ENCODE measurements around the gene TIGD3. TPM values are rescaled to one million over a fixed set of nuclear protein-coding genes. Genes with fewer than 3 reads are reported as not detected.
A peak's percentile ranks its signal among the peaks of the same experiment; 100 is the strongest.

TIGD3 gene
- total and polyA plus RNA-seq, 7 experiments from 2014 or later: 0.39 to 2.0 (median 1.1) TPM

DNA sequence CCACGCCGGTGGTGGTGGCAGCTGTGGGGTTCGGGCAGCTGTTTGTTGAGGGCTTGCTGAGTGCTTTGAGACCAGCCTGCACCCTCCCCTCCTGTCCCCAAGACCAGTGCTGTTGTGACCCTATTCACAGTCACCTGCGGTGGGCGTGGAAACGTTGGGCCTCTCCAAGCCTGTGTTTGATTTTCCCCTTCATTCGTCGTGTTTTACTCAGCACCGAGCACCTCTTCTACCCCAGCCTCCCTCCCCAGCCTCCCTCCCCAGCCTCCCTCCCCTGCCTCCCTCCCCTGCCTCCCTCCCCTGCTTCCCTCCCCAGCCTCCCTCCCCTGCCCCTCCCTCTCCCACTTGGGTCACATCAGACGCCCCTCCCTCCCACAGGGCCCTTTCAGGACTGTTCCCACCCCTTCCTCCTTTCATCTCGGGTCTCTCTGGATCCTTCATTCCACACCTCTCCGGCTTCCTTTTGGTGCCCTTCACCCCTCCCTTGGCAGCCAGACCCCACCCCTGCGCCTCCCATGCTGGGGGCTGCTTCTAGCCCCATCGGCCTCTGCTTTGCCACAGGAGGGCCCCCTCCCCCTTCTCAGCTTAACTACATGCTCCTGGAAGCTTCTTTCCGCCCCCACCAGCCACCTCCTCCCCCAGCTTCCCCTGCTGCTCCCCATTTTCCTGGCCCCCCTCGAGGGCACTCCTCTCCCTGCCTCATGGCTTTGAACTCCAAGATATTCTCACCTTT lies 46.7 kb downstream of the TIGD3 start:
- no peak overlapping the region for H3K27ac ChIP-seq (ENCODE audit: low read depth, low read length)
- Mint-ChIP-seq H3K4me3 (no peak overlapping the region), H3K27ac (peak overlapping the region in 1 of 9 donors; percentile 43), H3K9me3 (peaks cover 0 to 2% (median 0%) of the 10 kb centered on the region in 11 donors), H3K4me1 (peaks cover 4 to 12% (median 10%) of the 10 kb centered on the region in 7 donors), H3K27me3 (no peaks in the 10 kb centered on the region), H3K36me3 (peaks cover 0 to 26% (median 4%) of the 10 kb centered on the region in 5 donors)
- POLR2A ChIA-PET: interaction anchor here (0.7 to 0.8 kb wide), 2 partner anchors 11 to 232 kb away, joined by 3 to 4 read pairs; no protein-coding TSS in a partner anchor
- no peaks in the 10 kb centered on the region for H3K27me3 ChIP-seq (ENCODE audit: control insufficient read depth in 2 of 2, insufficient read depth in 2 of 2, low read length in 2 of 2)
- H3K4me1 ChIP-seq (ENCODE audit: control insufficient read depth in 2 of 2, insufficient read depth in 2 of 2, low read length in 2 of 2): peaks cover 3 to 7% of the 10 kb centered on the region in 2 donors
- H3K4me3 ChIP-seq (ENCODE audit: low read length): no peak overlapping the region
- no peaks in the 10 kb centered on the region for H3K9me3 ChIP-seq (ENCODE audit: control insufficient read depth in 2 of 3, low read length in 3 of 3)
- DNase-seq: no peak
- ATAC-seq: no peak
- intact Hi-C loops (cut with micrococcal nuclease): no loop called here
- CTCF ChIA-PET: no interaction called here
- peaks cover 0 to 83% (median 5%) of the 10 kb centered on the region in 3 experiments for H3K36me3 ChIP-seq (ENCODE audit: control insufficient read depth in 2 of 3, insufficient read depth in 3 of 3, low read length in 3 of 3)

DNA sequence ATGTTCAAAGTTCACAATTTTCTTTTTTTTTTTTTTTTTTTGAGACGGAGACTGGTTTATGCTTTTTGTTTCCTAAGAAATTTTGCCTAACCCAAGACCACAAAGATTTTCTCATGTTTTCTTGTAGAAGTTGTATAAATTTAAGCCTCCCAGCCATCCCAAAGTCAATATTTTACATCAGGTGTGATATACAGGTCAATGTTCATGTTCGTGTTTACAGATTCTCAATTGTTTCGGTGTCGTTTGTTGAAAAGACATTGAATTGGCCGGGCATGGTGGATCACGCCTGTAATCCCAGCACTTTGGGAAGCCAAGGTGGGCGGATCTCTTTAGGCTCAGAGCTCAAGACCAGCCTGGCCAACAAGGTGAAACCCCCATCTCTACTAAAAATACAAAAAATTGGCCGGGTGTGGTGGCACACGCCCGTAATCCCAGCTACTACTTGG lies 47.3 kb downstream of the TIGD3 start:
- peaks cover 0 to 77% (median 5%) of the 10 kb centered on the region in 3 experiments for H3K36me3 ChIP-seq (ENCODE audit: control insufficient read depth in 2 of 3, insufficient read depth in 3 of 3, low read length in 3 of 3)
- Mint-ChIP-seq H3K36me3 (peaks cover 0 to 26% (median 4%) of the 10 kb centered on the region in 5 donors), H3K27me3 (no peaks in the 10 kb centered on the region), H3K4me3 (no peak overlapping the region), H3K9me3 (peaks cover 0 to 2% (median 0%) of the 10 kb centered on the region in 11 donors), H3K27ac (peak overlapping the region in 2 of 9 donors; percentile 4 to 43), H3K4me1 (peaks cover 4 to 12% (median 10%) of the 10 kb centered on the region in 7 donors)
- H3K9me3 ChIP-seq (ENCODE audit: control insufficient read depth in 2 of 3, low read length in 3 of 3): no peaks in the 10 kb centered on the region
- peaks cover 3 to 7% of the 10 kb centered on the region in 2 donors for H3K4me1 ChIP-seq (ENCODE audit: control insufficient read depth in 2 of 2, insufficient read depth in 2 of 2, low read length in 2 of 2)
- intact Hi-C loops (cut with micrococcal nuclease): no loop called here
- H3K27me3 ChIP-seq (ENCODE audit: control insufficient read depth in 2 of 2, insufficient read depth in 2 of 2, low read length in 2 of 2): no peaks in the 10 kb centered on the region
- POLR2A ChIA-PET: interaction anchor here (0.7 kb wide), 1 partner anchor 231 kb away, joined by 4 read pairs; no protein-coding TSS in a partner anchor
- no peak for DNase-seq
- no peak for ATAC-seq
- no peak overlapping the region for H3K27ac ChIP-seq (ENCODE audit: low read depth, low read length)
- no peak overlapping the region for H3K4me3 ChIP-seq (ENCODE audit: low read length)
- CTCF ChIA-PET: interaction anchor here (1.2 kb wide), 1 partner anchor 15 kb away, joined by 3 read pairs; no protein-coding TSS in a partner anchor

DNA sequence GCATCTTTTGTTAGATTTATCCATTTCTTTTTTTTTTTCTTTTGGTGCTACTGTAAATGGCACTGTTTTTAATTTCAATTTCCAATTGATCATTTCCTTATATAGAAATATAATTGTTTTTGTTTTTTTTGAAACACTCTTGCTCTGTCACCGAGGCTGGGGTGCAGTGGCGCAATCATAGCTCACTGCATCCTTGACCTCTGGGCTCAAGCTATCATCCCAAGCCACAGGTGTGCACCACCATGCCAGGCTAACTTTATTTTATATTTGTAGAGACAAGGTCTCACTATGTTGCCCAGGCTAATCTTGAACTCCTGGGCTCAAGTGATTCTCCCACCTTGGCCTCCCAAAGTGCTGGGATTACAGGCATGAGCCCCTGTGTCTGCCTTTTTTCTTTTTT lies 48.2 kb downstream of the TIGD3 start:
- intact Hi-C loops (cut with micrococcal nuclease): no loop called here
- H3K4me3 ChIP-seq (ENCODE audit: low read length): no peak overlapping the region
- H3K27me3 ChIP-seq (ENCODE audit: control insufficient read depth in 2 of 2, insufficient read depth in 2 of 2, low read length in 2 of 2): no peaks in the 10 kb centered on the region
- ChIA-PET CTCF (interaction anchor here (0.7 to 1.2 kb wide), 2 partner anchors 14 to 199 kb away, joined by 3 to 4 read pairs; no protein-coding TSS in a partner anchor), POLR2A (interaction anchor here (0.6 to 2.1 kb wide), 6 partner anchors 11 to 185 kb away, joined by 3 to 9 read pairs (median 4); partner anchors contain the start of gene FRMD8)
- Mint-ChIP-seq H3K4me3 (no peak overlapping the region), H3K27me3 (no peaks in the 10 kb centered on the region), H3K9me3 (no peaks in the 10 kb centered on the region), H3K27ac (peak overlapping the region in 3 of 9 donors; percentile 38 to 62 (median 39)), H3K4me1 (peaks cover 4 to 12% (median 7%) of the 10 kb centered on the region in 7 donors), H3K36me3 (peaks cover 0 to 20% (median 0%) of the 10 kb centered on the region in 5 donors)
- H3K36me3 ChIP-seq (ENCODE audit: control insufficient read depth in 2 of 3, insufficient read depth in 3 of 3, low read length in 3 of 3): peaks cover 0 to 68% (median 0%) of the 10 kb centered on the region in 3 experiments
- ATAC-seq (no peak), DNase-seq (no peak)
- no peak overlapping the region for H3K27ac ChIP-seq (ENCODE audit: low read depth, low read length)
- H3K9me3 ChIP-seq (ENCODE audit: control insufficient read depth in 2 of 3, low read length in 3 of 3): no peaks in the 10 kb centered on the region
- peaks cover 3 to 7% of the 10 kb centered on the region in 2 donors for H3K4me1 ChIP-seq (ENCODE audit: control insufficient read depth in 2 of 2, insufficient read depth in 2 of 2, low read length in 2 of 2)

DNA sequence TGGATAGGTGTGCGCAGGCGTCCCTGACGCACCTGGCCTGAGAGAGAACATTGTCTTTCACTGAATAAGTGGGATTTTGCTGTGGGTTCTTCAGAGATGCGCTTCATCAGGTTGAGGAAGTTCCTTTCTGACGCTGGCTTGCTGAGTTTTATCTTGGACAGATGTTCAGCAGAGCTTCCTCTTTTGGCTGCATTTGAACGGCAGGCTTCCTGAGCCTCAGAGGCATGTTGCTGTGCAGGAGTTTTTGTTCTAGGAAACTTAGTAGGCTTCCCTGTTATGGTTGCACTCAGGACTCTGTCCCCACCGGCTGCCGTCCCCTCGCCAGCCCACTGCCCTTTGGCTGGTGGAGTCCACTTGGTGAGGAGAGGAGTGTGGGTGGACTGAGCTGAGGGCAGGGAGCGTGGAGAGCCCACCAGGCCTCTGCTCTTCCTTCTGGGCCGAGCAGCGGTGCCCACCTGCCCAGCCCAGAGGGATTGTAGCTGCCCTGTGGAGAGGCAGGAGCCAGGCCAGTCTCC lies 49.1 kb downstream of the TIGD3 start:
- H3K4me3 ChIP-seq (ENCODE audit: low read length): no peak overlapping the region
- CTCF ChIA-PET: interaction anchor here (1.0 kb wide), 1 partner anchor 12 kb away, joined by 3 read pairs; no protein-coding TSS in a partner anchor
- POLR2A ChIA-PET: interaction anchor here (0.7 to 2.1 kb wide), 3 partner anchors 14 to 99 kb away, joined by 3 to 9 read pairs (median 3); partner anchors contain the start of gene FRMD8
- Mint-ChIP-seq H3K36me3 (peaks cover 0 to 19% (median 0%) of the 10 kb centered on the region in 5 donors), H3K4me1 (peaks cover 4 to 12% (median 7%) of the 10 kb centered on the region in 7 donors), H3K4me3 (no peak overlapping the region), H3K27ac (peak overlapping the region in 8 of 9 donors; percentile 31 to 87 (median 64)), H3K9me3 (no peaks in the 10 kb centered on the region), H3K27me3 (no peaks in the 10 kb centered on the region)
- peaks cover 3 to 7% of the 10 kb centered on the region in 2 donors for H3K4me1 ChIP-seq (ENCODE audit: control insufficient read depth in 2 of 2, insufficient read depth in 2 of 2, low read length in 2 of 2)
- no peak overlapping the region for H3K27ac ChIP-seq (ENCODE audit: low read depth, low read length)
- peaks cover 0 to 65% (median 6%) of the 10 kb centered on the region in 3 experiments for H3K36me3 ChIP-seq (ENCODE audit: control insufficient read depth in 2 of 3, insufficient read depth in 3 of 3, low read length in 3 of 3)
- peak; percentile 70 for ATAC-seq
- no peaks in the 10 kb centered on the region for H3K9me3 ChIP-seq (ENCODE audit: control insufficient read depth in 2 of 3, low read length in 3 of 3)
- intact Hi-C loops (cut with micrococcal nuclease): no loop called here
- DNase-seq: no peak
- H3K27me3 ChIP-seq (ENCODE audit: control insufficient read depth in 2 of 2, insufficient read depth in 2 of 2, low read length in 2 of 2): no peaks in the 10 kb centered on the region

DNA sequence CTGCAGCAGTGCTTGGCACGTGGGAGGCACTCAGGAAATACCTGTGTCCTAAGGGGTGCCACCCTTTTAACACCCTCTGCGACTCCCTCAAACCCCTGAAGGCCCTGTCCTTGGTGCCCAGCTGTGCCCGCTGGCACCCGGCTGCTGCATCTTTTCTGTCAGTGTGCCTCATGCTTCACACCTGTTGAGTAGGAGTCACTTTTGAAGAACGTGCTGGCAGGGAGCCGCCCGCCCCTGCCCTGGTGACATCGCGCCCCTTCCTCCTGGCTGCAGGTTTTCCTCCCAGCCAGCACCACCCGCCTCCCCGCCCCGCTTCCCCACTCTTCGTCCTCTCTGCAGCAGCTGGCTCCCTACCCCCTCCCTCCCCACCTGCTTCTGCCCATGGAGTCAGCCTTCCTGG lies 49.7 kb downstream of the TIGD3 start:
- no peak for ATAC-seq
- Histone ChIP-seq H3K27ac (ENCODE audit: low read depth, low read length) (no peak overlapping the region), H3K4me1 (ENCODE audit: control insufficient read depth in 2 of 2, insufficient read depth in 2 of 2, low read length in 2 of 2) (peaks cover 3 to 7% of the 10 kb centered on the region in 2 donors)

DNA sequence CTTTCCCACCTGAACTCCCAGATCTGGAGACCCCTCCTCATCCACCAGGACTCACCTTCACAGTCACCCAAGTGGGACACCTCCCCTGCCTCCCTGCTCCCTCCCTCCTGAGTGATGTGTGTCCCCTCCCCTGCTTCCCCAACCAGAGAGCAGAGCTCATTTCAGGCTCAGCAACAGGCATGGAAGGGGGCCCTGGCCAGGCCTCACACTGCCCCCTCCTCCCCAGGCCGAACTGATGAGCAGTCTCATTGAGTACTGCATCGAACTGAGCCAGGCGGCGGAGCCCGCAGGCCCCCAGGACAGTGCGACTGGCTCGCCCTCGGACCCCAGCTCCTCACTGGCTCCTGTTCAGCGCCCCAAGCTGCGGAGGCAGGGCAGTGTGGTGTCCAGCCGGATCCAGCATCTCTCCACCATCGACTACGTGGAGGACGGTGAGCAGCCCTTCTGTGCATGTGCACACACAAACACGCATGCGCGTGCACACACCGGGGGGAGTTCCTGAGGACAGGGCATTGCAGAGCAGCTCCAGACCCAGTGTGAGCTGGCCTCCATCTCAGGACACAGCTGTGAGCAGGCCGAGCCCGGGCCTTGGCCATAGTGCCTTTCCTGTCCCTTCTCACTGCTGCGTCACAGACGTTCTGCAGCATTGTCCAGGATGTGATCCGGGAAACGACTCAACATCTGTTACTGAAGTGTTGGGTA lies 50.2 kb downstream of the TIGD3 start:
- no peak overlapping the region for H3K4me3 ChIP-seq (ENCODE audit: low read length)
- H3K27ac ChIP-seq (ENCODE audit: low read depth, low read length): no peak overlapping the region
- CTCF ChIA-PET: interaction anchor here (1.0 to 1.4 kb wide), 2 partner anchors 11 kb away, joined by 3 read pairs; no protein-coding TSS in a partner anchor
- peaks cover 0 to 68% (median 8%) of the 10 kb centered on the region in 3 experiments for H3K36me3 ChIP-seq (ENCODE audit: control insufficient read depth in 2 of 3, insufficient read depth in 3 of 3, low read length in 3 of 3)
- no peaks in the 10 kb centered on the region for H3K9me3 Mint-ChIP-seq
- no peaks in the 10 kb centered on the region for H3K9me3 ChIP-seq (ENCODE audit: control insufficient read depth in 2 of 3, low read length in 3 of 3)
- H3K27ac Mint-ChIP-seq: no peak overlapping the region
- H3K27me3 Mint-ChIP-seq: no peaks in the 10 kb centered on the region
- intact Hi-C loops (cut with micrococcal nuclease): no loop called here
- H3K27me3 ChIP-seq (ENCODE audit: control insufficient read depth in 2 of 2, insufficient read depth in 2 of 2, low read length in 2 of 2): no peaks in the 10 kb centered on the region
- peaks cover 3 to 7% of the 10 kb centered on the region in 2 donors for H3K4me1 ChIP-seq (ENCODE audit: control insufficient read depth in 2 of 2, insufficient read depth in 2 of 2, low read length in 2 of 2)
- ATAC-seq (no peak), DNase-seq (no peak)
- peaks cover 0 to 19% (median 0%) of the 10 kb centered on the region in 5 donors for H3K36me3 Mint-ChIP-seq
- POLR2A ChIA-PET: interaction anchor here (0.7 to 1.8 kb wide), 4 partner anchors 11 to 97 kb away, joined by 3 to 5 read pairs (median 4); partner anchors contain the start of gene MALAT1
- H3K4me3 Mint-ChIP-seq: no peak overlapping the region
- peaks cover 4 to 12% (median 7%) of the 10 kb centered on the region in 7 donors for H3K4me1 Mint-ChIP-seq

More for the DNA sequence above, 49.7 kb downstream of the TIGD3 start:
- Mint-ChIP-seq H3K36me3 (peaks cover 0 to 21% (median 0%) of the 10 kb centered on the region in 5 donors), H3K4me3 (no peak overlapping the region), H3K9me3 (no peaks in the 10 kb centered on the region), H3K27ac (no peak overlapping the region), H3K4me1 (peaks cover 4 to 12% (median 7%) of the 10 kb centered on the region in 7 donors), H3K27me3 (no peaks in the 10 kb centered on the region)
- intact Hi-C loops (cut with micrococcal nuclease): no loop called here
- H3K9me3 ChIP-seq (ENCODE audit: control insufficient read depth in 2 of 3, low read length in 3 of 3): no peaks in the 10 kb centered on the region
- no peak overlapping the region for H3K4me3 ChIP-seq (ENCODE audit: low read length)
- H3K27me3 ChIP-seq (ENCODE audit: control insufficient read depth in 2 of 2, insufficient read depth in 2 of 2, low read length in 2 of 2): no peaks in the 10 kb centered on the region
- no peak for DNase-seq
- POLR2A ChIA-PET: interaction anchor here (2.1 kb wide), 1 partner anchor 98 kb away, joined by 9 read pairs; no protein-coding TSS in a partner anchor
- H3K36me3 ChIP-seq (ENCODE audit: control insufficient read depth in 2 of 3, insufficient read depth in 3 of 3, low read length in 3 of 3): peaks cover 0 to 68% (median 8%) of the 10 kb centered on the region in 3 experiments
- CTCF ChIA-PET: interaction anchor here (1.0 kb wide), 1 partner anchor 12 kb away, joined by 3 read pairs; no protein-coding TSS in a partner anchor
